C4-2B (cell line): Measurements from ENCODE around the gene SORL1.

Experiments used
- ZFX ChIP-seq: fragments of 450-650 bp; IDR thresholded peaks from 2 replicates; pipeline ENCODE4 v1.6.1; 2017
- TF ChIP-seq, protein P1 (sequence below): fragments of 450-650 bp; conservative IDR thresholded peaks from 2 replicates; pipeline ENCODE4 v1.5.1; 2017; ENCODE audit warnings: mild to moderate bottlenecking

DNA sequence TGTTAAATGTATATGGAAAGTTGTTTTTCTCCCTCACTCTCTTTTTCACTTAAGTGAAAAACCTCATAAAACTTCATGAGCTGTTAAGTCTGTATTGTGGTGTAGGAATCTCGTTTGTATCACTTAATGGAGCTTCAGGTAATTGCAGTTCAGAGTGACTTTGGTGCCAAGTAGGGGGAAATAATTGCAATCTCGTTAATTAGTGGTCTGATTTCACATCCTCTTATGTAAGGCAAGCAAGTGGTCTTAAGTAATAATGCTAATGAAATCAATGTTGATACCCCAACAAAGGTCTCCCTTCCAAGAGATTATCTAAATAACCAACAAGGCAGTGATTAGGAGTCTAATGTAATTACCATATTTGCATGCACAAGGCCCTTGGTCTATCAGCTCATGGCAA, 174.9 kb downstream of the SORL1 start:
- TF ChIP-seq, protein P1, sequence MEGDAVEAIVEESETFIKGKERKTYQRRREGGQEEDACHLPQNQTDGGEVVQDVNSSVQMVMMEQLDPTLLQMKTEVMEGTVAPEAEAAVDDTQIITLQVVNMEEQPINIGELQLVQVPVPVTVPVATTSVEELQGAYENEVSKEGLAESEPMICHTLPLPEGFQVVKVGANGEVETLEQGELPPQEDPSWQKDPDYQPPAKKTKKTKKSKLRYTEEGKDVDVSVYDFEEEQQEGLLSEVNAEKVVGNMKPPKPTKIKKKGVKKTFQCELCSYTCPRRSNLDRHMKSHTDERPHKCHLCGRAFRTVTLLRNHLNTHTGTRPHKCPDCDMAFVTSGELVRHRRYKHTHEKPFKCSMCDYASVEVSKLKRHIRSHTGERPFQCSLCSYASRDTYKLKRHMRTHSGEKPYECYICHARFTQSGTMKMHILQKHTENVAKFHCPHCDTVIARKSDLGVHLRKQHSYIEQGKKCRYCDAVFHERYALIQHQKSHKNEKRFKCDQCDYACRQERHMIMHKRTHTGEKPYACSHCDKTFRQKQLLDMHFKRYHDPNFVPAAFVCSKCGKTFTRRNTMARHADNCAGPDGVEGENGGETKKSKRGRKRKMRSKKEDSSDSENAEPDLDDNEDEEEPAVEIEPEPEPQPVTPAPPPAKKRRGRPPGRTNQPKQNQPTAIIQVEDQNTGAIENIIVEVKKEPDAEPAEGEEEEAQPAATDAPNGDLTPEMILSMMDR = no peak
- no peak for TF ChIP-seq ZFX
